Medulla oblongata (tissue), 1 donor: ENCODE results near the gene FGF5.
"Not testable (repeated sequence)": the region's sequence is repeated elsewhere in the genome, so short reads cannot be mapped to it uniquely, and the experiment has no call there.

Experiments
- DNase-seq: peaks from one replicate; pipeline ENCODE4 v3.0.0-alpha.2; 2015; ENCODE audit errors: extremely low spot score

Gene FGF5, protein sequence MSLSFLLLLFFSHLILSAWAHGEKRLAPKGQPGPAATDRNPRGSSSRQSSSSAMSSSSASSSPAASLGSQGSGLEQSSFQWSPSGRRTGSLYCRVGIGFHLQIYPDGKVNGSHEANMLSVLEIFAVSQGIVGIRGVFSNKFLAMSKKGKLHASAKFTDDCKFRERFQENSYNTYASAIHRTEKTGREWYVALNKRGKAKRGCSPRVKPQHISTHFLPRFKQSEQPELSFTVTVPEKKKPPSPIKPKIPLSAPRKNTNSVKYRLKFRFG

DNA sequence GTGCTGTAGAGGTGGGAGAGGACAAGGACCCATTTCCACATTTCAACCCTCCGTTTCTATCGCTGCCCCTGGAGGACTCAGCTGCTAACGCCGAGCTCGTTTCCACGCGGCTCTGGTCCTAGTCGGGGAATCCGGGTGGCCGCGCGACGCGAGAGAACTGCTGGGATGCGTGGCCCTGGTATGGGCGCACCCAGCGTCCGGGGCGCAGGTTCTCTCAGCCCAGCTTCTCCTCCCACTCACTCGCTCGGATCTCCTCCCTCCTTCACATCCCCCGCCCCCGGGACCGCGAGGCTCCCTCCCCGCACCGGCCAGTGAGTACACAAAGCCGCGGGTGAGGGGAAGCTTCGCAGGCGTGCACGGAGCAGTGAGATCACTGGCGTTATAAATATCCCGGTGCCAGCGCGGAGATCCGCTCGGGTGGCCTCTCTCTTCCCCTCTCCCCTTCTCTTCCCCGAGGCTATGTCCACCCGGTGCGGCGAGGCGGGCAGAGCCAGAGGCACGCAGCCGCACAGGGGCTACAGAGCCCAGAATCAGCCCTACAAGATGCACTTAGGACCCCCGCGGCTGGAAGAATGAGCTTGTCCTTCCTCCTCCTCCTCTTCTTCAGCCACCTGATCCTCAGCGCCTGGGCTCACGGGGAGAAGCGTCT lies at the start of gene FGF5:
FGF5 (plus strand) TSS at position 412 of the 649 bp plus-strand sequence; CDS start at position 573, 161 bp downstream.
- DNase-seq, result no peak

DNA sequence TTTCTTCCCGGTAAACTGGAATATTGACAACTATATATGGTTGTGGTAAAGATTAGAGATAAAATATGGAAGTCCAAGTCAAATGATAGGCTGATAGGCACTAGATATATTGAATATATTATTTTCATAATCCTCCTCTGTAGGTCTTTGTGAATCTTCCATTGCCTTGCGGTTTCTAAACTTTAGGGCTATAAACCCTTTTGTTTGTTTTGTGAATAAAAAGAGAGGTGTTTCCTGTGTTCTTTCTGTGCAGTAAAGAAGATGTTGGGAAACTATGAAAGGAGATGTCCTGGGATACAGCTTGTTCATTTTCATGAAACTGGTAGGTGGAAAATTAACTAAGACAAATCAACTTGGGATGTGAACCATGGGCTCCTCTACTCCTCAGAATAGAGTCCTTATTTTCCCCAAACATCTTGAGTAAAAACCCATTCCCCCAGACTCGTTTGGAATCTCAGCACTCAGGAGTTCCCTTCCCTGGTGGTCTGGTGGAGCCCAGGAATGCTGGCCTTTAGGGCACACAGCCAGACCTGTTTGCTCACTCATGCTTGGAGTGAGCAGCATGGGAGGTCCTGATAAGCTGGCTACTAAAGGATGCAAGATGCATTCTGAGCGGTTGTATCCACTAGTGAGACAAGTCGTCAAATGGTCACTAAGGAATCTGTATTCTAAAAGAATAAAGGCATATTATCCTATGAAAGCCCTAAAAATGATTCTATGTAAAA lies 47.0 kb upstream of the FGF5 start:
- no peak for DNase-seq

DNA sequence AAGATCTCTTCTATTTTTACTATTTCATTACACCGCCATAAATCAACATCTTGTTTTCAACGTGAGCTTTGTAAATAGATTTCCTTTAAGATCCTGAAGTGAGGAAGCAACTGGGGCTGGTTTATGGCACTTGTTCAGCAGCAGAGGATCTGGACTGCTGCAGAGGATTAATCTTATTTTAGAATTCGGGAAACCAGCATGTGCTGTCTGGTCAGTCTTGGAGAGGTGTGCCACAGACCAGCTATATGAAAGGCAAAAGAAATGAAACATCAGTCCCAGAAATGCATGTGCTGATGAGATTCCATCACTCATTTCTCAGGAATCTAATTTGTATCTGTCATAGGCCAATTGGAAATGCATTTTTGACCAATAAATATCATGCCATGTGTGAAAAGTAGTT lies 45.8 kb upstream of the FGF5 start:
- no peak for DNase-seq

DNA sequence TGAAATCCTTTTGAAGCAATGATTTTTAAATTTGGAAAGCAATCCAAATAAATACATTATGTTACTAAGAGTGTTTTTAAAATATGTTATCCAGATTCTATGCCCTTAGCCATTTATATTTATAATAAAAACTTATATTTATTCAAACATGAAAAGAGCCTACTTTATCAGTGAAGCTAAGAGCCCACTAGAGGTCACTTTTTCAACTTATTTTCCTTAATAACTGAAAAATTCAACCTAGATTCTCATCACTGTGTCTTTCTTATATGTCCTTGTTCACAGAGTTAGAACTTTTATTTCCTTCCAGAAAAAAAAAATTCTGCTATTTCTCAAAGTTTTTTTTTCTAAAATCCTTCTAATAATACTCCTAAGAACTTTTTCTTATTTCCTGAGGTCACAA lies 45.3 kb upstream of the FGF5 start:
- DNase-seq, result no peak

DNA sequence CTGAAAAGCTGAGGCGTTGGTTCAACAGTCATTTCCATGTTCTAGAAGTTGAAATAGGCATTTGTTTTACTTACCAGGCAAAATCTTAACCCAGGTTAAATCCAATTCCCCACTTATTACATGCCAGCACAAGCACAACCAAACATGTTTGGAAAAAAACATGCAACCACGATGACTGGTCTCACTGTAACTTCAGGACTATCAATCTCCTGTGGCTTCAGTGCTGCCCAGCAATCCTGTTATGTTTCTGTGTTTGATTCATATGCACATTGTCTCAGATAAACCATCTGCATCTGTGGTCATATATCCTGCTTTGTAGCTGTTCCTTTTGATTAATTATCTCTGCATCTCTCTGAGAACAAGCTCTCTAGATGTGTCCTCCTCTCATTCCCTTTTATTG lies 40.9 kb upstream of the FGF5 start:
- no peak for DNase-seq

DNA sequence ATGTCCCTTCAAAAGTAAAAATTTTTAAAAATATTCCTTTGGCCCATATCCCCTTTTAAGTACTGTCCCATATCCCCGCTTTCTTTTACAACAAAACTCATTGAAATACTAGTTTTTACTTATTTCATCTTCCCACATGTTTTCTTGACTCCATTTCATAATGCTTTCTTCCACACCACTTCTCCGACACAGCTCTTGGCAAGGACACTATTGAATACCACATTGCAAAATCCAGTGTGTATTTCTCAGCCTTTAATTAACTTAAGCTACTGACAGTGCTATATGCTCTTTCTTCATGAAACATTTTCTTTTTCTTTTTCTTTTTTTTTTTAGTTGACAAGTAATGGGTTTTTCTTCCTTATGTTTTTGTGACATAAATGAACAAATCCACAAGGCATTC lies 40.4 kb upstream of the FGF5 start:
- DNase-seq, result no peak

DNA sequence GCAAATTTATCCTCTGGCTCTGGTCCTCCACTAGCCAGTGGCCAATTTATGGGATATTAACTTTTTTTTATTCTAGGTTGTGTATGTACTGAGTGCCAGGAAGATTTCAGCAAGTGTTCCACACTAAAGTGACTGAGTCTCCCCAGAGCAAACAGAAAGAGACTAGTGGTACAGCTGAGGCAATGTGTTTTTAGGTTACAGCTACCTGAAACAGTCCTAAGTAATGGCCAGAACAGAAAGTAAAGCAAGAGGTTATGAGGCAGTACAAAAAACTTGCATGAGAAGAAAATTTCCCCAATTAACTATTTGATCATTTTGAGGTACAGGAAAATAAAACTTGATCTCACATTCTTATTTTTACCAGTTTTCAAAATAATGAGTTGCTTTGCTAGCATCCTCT lies 38.0 kb upstream of the FGF5 start:
- no peak for DNase-seq

DNA sequence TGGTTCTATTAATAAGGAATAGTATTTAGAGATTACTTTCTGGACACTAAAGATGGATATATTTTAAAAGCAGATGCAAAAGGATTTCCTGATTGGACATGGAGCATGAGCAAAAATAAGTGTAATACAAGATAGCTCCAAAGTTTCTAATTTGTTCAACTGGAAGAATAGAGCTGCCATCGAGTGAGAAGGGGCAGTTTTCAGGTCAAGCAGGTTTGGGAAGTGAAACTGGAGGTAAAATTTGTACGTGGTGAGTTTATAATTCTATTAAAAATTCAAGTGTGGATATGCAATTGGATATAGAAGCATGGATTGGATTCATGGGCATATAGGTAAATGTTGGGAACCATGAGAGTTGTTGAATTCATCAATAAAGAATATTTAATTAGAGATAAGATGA lies 37.3 kb upstream of the FGF5 start:
- no peak for DNase-seq

DNA sequence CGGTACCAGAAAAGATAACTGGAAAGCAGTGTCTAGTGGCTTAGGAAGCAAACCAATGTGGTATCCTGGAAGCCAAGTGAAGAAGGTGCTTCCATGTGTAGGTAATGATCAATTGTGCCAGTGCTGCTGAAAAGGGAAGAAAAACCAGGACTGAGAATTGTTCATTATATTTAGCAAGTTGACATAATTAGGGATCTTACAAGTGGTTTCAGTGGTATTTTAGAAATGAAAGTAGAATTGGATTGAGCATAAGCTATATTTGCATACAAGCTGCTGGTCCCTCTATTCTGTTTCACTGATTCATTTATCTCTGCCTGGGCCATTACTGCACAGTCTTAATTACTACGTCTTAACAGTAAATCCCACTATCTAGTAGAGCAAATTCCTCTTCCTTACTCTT lies 36.9 kb upstream of the FGF5 start:
- DNase-seq, result no peak

DNA sequence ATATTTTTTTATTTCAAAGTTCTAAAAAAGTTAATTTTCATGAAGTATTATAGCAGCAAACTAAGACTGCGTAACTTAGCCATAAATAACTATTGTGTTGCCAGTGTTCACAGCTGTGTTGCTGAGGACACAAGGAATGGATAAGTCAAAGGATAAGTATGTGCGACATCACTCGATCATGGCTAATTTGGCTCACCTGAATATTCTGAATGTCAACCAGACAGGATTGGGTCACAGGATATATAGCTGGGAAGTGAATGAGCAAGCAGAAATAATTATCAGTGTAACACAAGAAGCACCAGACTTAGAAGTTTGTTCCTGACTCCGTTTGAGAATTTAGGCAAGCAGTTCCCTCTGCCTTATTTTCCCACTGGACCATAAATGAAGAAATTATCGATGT lies 35.3 kb upstream of the FGF5 start:
- no peak for DNase-seq

DNA sequence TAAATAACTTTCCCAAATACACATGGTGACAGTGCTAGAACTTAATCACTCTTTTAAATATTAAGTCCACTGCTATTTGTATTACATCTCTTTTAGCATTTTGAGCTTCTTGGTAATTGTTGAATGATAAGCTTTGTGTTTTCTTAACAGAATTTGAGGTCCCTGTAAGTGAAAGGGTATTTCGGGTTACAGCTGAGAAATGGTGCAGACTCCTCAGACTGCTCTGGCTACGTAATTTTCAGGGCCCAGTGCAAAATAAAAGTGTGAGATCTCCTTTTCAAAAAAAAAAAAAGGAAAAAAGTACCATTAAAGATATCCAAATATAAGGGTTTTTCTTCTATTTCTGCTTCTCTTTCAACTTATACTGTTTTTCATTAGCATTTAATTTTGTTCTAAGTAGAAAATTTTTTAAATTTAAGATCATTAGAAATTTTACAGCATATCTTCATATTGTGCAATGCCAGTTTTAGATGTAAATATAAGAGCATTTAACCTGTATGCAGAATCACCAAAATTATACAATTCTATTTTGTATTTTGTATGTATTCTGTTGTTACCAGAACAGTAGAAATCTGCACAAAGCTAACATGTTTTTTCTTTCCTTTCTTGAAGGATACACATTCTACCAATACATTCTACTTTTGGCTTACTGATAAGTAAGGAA lies 33.6 kb upstream of the FGF5 start:
- DNase-seq, result no peak

DNA sequence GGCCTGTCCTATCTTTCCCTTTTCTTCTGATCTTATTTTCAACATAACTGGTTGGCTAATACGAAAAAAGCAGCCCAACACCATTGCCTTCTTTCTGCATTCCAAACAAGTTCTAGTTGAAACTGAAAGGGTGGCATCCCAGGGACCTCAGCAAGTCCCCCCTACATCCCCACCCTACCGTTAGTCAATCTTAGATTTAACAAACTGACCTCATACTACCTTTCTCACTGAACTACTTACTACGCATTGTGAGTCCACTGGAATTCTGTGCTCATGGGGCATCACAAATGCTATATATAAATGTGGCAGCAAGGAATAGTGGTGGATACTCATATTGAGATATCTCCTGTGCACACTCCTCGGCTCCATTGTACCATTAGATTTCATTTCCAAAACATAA lies 33.1 kb upstream of the FGF5 start:
- no peak for DNase-seq

DNA sequence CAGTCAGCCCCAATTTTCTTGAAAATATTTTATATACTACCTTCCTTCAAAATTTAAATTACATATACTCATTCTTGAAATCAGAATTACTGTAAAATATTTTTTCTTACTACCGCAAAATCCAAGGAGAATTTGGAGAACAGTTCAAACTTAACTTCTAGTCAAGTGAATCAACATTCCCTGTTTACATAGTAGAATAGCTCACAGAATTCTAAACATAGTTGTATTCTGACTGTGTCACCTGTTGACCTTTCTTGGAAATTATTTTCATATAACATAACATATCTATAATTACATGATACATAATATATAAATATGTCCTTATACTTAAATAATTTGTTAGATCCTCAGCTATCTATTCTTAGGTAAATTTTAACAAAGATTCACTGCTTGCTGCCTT lies 31.0 kb upstream of the FGF5 start:
- no peak for DNase-seq

DNA sequence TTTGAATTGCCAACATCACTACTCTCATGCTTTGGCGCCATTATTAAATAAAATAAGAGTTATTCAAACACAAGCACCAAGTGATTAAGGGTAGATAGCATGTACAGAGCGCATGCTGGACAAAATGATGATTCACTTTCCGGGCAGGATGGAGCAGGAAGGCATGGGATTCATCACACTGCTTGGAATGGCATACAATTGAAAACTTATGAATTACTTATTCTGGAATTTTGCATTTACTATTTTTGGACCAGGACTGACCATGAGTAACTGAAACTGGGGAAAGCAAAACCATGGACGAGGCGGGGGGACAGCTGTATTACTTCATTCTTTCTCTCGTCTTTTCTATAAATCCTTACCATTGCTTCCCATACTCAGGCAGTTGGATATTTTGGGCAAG lies 28.5 kb upstream of the FGF5 start:
- DNase-seq, result no peak

DNA sequence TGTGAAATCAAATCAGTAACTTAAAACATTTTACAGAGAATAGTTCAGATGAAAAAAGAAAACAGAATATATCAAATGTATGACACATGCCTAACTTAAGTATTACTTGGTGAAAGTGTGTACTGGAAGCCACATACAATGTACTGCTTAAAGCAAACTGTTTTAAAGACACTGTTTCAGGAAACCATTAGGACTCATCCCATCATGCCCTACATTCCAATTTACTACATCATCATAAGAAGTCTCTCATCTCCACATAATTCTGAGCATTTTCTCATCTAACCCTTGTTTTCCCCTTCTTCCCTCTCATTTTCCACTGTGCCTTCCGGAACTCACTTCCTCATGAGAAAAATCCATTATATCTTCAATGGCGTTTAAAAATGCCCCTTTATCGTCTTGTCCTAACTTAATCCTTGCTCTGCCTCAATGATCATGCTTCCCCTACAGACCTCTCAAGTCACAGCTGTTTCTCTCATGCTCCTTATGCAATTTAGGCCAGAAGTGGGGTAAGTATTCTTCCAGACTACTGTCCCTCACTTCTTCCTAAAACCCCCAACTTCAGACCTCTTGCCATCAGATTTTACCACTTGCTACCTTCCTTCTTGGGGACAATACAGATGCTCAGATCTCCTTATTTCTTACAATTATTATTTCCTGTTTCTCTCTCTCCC lies 26.8 kb upstream of the FGF5 start:
- DNase-seq, result no peak

DNA sequence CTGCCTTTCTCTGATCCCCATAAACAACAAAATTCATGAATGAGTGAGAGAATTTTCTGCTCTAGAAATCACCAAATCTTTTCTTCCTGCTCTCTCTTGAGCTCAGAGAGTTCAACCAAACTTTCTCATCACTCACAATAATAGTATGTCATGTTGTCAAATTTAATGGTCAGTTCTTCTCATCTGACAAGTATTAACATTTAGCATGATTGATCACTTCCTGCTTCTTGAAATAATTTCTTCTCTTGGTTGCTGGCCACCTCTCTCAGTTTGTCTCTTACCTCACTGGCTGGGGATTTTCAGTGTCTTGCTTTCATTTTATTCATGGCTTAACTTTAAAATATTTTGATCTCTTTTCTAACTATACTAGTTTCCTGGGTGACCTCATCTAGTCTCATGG lies 25.5 kb upstream of the FGF5 start:
- DNase-seq, result no peak

DNA sequence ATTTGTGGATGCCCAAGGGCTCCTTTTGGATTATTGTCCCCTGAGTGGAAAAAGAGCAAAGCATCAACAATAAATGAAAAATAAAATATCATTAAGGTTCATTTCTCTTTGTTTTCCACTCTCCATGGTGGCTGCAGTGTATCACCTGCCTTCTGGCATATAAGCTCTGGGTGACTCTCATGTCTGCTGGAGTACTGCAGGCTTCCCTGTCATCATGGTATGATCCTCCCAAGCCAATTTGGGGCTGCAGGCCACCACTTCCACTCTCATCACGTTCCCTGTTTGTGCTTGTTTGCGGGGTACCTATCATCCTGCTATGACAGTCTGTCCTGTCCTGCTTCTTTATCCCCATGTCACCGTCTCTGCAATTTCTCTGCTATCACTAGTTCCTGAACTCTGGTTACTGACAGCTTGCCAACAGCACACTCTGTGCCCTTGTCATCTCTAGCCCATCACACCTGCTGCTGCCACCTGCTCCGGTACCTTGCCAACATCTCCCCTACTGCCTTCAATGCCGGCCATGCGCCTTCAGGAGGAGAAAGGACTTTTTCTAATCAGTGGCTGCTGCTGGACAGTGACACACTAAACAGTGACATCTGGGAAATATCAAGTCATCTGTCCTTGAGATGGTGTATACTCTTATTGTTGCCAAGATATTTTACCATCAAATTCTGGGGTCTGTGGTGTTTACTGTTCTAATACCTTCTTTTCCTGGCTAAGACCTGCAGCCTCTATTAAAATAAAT lies 23.0 kb upstream of the FGF5 start:
- DNase-seq, result no peak

DNA sequence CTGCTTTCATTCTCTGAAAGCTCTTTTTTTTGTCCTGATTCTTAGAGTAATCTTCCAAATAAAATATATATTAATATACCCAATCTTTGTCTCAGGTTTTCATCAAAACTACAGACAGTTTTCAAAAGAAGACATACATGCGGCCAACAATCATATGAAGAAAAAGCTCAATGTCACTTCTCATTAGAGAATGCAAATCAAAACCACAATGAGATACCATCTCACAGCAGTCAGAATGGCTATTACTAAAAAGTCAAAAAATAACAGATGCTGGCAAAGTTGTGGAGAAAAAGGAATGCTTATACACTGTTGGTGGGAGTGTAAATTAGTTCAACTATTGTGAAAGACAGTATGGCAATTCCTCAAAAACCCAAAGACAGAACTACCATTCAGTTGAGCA lies 19.0 kb upstream of the FGF5 start:
- DNase-seq, result not testable (repeated sequence)

DNA sequence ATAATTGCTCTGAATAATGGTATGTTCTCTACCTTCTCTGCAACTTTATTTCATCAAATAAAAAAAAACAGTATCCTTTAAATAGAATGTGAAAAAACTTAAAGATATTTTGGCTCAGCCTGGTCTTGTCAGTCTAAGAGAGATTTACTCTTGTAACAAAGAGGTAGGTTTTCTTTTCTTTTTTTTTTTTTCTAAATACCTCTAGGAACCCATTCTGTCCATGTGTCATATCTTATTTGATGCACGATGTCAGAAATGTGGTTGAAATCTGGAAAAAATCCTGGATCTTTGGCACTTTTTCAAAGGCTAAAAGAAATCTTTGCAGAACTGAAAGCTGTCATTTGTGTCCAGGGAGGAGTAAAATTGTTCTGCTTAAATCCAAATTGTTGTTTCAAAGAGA lies 17.3 kb upstream of the FGF5 start:
- no peak for DNase-seq

DNA sequence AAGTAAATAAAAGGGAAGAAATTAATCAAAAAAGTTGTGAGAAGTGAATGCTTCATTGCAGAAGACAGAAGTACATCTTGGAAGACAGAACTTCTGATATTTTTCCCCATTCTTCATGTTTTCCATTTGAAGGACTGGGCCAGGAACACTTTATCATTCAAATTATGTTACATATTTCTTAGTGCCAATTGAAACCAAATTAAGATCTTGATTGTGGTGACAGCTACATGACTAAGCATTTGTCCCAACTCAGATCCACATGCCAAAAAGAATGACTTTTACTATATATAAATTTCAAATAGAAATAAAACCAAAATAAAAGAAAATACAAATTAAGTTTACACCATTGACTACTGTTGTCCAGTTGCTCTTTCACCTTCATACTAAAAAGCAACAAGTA lies 14.0 kb upstream of the FGF5 start:
- no peak for DNase-seq

DNA sequence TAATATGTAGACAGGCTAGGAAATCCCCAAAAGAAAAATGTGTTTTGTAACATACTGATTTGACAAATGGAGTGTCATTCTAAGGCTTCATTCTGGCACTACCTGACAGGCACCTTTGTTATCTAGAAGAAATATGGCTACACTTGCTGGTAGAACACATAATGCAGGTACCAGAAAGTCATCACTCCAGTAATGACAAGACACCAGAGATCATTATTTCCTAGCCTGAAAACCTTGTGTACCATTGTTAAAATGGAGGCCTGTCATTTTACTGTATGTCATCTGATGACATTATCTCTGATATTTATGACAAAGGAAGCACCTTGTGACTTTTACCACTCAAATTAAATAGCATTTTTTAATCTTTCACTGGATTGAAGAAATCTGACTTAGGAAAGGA lies 13.5 kb upstream of the FGF5 start:
- no peak for DNase-seq
